Breast epithelium (tissue), 3 donors: ENCODE results near the gene RASEF.

Source experiments
- POLR2A ChIP-seq: fragments of 450-650 bp; IDR thresholded peaks from one replicate; pipeline ENCODE4 v1.6.1; 2016; ENCODE audit warnings: antibody characterized with exemption, mild to moderate bottlenecking, moderate library complexity
- POLR2AphosphoS5 ChIP-seq, 3 donors: sonication (generic); formaldehyde crosslinking; IDR thresholded peaks; one replicate each; pipeline ENCODE4 v1.6.1; 2017; ENCODE audit warnings: antibody characterized with exemption in 3 of 3
- TF ChIP-seq, protein P1 (sequence below), 3 donors: fragments of 450-650 bp; IDR thresholded peaks; one replicate each; pipeline ENCODE4 v1.5.1; 2016 to 2017; ENCODE audit warnings: antibody characterized with exemption in 3 of 3, mild to moderate bottlenecking in 3 of 3, moderate library complexity in 3 of 3

DNA sequence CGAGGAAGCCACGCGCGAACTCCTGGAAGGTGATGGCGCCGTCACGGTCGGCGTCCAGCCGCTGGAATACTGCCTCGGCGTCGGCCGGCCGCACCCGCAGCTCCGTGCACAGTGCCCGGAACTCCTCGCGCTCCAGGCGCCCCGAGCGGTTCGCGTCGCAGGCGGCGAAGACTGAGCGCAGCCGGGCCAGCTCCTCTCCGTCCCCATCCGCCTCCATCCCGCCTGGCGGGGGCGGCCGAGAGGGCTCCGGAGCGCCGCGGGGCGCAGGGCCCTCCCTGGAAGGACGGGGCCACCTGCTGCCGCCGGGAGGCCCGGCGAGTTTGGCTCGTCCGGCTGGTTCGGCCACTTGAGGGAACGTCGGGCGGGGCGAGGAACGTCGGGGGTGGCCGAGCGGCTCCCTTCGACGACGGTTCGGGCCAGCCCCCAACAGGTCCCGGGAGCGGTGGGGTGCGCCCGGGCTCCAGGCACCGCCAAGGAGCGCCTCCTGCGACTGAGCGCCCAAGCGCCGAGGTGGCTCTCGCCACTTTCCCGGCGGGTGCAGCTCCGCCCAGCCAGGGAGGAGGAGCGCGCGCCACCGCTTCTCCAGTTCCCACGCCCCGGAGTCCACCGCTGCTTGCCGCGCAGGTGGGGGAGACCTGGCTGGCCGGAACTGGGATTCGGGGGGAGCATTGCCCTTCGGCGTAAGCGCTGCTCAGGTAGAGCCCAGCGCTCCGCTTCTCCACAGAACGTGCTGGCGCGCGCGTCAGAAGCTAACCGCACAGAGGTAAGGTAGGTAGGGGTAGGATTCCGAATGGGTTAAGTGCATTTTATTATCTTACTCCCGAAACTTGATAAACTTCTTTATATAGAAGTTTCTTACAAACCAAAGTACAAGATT is at the start of gene RASEF:
- TF ChIP-seq, protein P1, sequence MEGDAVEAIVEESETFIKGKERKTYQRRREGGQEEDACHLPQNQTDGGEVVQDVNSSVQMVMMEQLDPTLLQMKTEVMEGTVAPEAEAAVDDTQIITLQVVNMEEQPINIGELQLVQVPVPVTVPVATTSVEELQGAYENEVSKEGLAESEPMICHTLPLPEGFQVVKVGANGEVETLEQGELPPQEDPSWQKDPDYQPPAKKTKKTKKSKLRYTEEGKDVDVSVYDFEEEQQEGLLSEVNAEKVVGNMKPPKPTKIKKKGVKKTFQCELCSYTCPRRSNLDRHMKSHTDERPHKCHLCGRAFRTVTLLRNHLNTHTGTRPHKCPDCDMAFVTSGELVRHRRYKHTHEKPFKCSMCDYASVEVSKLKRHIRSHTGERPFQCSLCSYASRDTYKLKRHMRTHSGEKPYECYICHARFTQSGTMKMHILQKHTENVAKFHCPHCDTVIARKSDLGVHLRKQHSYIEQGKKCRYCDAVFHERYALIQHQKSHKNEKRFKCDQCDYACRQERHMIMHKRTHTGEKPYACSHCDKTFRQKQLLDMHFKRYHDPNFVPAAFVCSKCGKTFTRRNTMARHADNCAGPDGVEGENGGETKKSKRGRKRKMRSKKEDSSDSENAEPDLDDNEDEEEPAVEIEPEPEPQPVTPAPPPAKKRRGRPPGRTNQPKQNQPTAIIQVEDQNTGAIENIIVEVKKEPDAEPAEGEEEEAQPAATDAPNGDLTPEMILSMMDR (IDR thresholded peaks at IDR 0.05): no peak
- TF ChIP-seq POLR2AphosphoS5 (IDR thresholded peaks at IDR 0.05) (peak in 1 of 3 donors; percentile 43), POLR2A (peak; percentile 28)
